HEK293 (cell line): ENCODE results near the gene P2RX2.

Source experiments
- SETDB1 ChIP-seq: IDR thresholded peaks from one replicate; pipeline ENCODE4 v1.6.1; 2017; ENCODE audit warnings: mild to moderate bottlenecking, low read length, moderate library complexity, mixed read lengths; ENCODE audit not compliant: insufficient read length
- ZBTB7A ChIP-seq: fragments of 450-650 bp; formaldehyde crosslinking; IDR thresholded peaks from 2 replicates; pipeline ENCODE4 v1.5.1; 2016; ENCODE audit warnings: low read depth, missing biosample characterization, missing genetic modification characterization
- ZFP3 ChIP-seq: fragments of 450-650 bp; formaldehyde crosslinking; IDR thresholded peaks from 2 replicates; pipeline ENCODE4 v1.5.1; 2016; ENCODE audit warnings: low read depth, missing biosample characterization, missing genetic modification characterization
- ZNF335 ChIP-seq: fragments of 450-650 bp; formaldehyde crosslinking; conservative IDR thresholded peaks from 2 replicates; pipeline ENCODE4 v1.5.1; 2016; ENCODE audit warnings: missing biosample characterization, missing genetic modification characterization
- ZNF521 ChIP-seq: fragments of 450-650 bp; formaldehyde crosslinking; IDR thresholded peaks from 2 replicates; pipeline ENCODE4 v1.5.1; 2017; ENCODE audit warnings: missing biosample characterization, mild to moderate bottlenecking, missing genetic modification characterization
- ZNF530 ChIP-seq: fragments of 450-650 bp; formaldehyde crosslinking; IDR thresholded peaks from 2 replicates; pipeline ENCODE4 v1.5.1; 2016; ENCODE audit warnings: low read depth, missing biosample characterization, missing genetic modification characterization
- ZNF791 ChIP-seq: fragments of 450-650 bp; formaldehyde crosslinking; IDR thresholded peaks from 2 replicates; pipeline ENCODE4 v1.5.1; 2016; ENCODE audit warnings: missing biosample characterization, missing genetic modification characterization
- TF ChIP-seq, protein P1 (sequence below): fragments of 450-650 bp; formaldehyde crosslinking; IDR thresholded peaks from 2 replicates; pipeline ENCODE4 v1.5.1; 2016; ENCODE audit warnings: missing biosample characterization, missing genetic modification characterization
- TF ChIP-seq, protein P2 (sequence below): fragments of 450-650 bp; formaldehyde crosslinking; IDR thresholded peaks from 2 replicates; pipeline ENCODE4 v1.5.1; 2016; ENCODE audit warnings: missing biosample characterization, missing genetic modification characterization

DNA sequence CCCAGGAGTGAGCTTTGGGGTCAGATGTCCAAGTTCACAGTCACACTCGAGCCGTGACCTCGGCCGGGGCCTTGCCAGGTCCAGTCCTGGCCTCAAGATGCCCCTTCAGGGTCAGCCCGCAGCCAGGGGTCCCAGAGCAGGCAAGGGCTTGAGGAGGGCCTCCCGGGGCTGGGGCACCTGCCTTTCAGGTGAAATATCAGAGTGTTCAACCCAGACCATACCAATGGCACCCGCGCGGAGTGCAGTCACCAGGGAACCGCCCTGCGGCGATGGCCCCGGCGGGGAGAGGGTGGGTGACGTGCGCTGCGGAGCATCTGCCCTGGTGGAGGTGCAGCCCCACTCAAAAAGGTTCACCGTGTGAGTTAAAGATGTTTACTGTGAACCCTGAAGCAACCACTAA, 25.1 kb upstream of the P2RX2 start:
- TF ChIP-seq ZNF335 (tag by site-specific recombination) (no peak), ZBTB7A (tag by site-specific recombination) (no peak), SETDB1 (no peak), ZFP3 (tag by site-specific recombination) (no peak), ZNF521 (tag by site-specific recombination) (no peak), ZNF530 (tag by site-specific recombination) (no peak), ZNF791 (tag by site-specific recombination) (no peak)
- TF ChIP-seq, protein P1, sequence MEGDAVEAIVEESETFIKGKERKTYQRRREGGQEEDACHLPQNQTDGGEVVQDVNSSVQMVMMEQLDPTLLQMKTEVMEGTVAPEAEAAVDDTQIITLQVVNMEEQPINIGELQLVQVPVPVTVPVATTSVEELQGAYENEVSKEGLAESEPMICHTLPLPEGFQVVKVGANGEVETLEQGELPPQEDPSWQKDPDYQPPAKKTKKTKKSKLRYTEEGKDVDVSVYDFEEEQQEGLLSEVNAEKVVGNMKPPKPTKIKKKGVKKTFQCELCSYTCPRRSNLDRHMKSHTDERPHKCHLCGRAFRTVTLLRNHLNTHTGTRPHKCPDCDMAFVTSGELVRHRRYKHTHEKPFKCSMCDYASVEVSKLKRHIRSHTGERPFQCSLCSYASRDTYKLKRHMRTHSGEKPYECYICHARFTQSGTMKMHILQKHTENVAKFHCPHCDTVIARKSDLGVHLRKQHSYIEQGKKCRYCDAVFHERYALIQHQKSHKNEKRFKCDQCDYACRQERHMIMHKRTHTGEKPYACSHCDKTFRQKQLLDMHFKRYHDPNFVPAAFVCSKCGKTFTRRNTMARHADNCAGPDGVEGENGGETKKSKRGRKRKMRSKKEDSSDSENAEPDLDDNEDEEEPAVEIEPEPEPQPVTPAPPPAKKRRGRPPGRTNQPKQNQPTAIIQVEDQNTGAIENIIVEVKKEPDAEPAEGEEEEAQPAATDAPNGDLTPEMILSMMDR (tag by site-specific recombination), result no peak
- TF ChIP-seq, protein P2, sequence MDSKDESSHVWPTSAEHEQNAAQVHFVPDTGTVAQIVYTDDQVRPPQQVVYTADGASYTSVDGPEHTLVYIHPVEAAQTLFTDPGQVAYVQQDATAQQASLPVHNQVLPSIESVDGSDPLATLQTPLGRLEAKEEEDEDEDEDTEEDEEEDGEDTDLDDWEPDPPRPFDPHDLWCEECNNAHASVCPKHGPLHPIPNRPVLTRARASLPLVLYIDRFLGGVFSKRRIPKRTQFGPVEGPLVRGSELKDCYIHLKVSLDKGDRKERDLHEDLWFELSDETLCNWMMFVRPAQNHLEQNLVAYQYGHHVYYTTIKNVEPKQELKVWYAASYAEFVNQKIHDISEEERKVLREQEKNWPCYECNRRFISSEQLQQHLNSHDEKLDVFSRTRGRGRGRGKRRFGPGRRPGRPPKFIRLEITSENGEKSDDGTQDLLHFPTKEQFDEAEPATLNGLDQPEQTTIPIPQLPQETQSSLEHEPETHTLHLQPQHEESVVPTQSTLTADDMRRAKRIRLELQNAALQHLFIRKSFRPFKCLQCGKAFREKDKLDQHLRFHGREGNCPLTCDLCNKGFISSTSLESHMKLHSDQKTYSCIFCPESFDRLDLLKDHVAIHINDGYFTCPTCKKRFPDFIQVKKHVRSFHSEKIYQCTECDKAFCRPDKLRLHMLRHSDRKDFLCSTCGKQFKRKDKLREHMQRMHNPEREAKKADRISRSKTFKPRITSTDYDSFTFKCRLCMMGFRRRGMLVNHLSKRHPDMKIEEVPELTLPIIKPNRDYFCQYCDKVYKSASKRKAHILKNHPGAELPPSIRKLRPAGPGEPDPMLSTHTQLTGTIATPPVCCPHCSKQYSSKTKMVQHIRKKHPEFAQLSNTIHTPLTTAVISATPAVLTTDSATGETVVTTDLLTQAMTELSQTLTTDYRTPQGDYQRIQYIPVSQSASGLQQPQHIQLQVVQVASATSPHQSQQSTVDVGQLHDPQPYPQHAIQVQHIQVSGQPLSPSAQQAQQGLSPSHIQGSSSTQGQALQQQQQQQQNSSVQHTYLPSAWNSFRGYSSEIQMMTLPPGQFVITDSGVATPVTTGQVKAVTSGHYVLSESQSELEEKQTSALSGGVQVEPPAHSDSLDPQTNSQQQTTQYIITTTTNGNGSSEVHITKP (tag by site-specific recombination), result no peak
